GM12878 (cell line): ENCODE data around the gene KAZN.

Source experiments
- ATF3 ChIP-seq: IDR thresholded peaks from 2 replicates; pipeline ENCODE4 v1.6.1; 2011; ENCODE audit warnings: low read depth, mild to moderate bottlenecking, low read length, moderate library complexity, borderline replicate concordance; ENCODE audit errors: extremely low read depth
- BCL3 ChIP-seq: IDR thresholded peaks from 2 replicates; pipeline ENCODE4 v1.6.1; 2011; ENCODE audit warnings: borderline replicate concordance, low read depth, mild to moderate bottlenecking, moderate library complexity, low read length; ENCODE audit not compliant: insufficient read depth, poor library complexity, severe bottlenecking
- IRF3 ChIP-seq: fragments of 450-650 bp; IDR thresholded peaks from 2 replicates; pipeline ENCODE4 v1.6.1; 2014; ENCODE audit warnings: mild to moderate bottlenecking
- JUNB ChIP-seq: IDR thresholded peaks from 2 replicates; pipeline ENCODE4 v1.6.1; 2016; ENCODE audit warnings: antibody characterized with exemption, mild to moderate bottlenecking
- POLR2AphosphoS5 ChIP-seq: IDR thresholded peaks from 2 replicates; pipeline ENCODE4 v1.6.1; 2011; ENCODE audit warnings: mild to moderate bottlenecking, low read length, inconsistent platforms
- RAD21 ChIP-seq: IDR thresholded peaks from 2 replicates; pipeline ENCODE4 v1.6.1; 2011; ENCODE audit warnings: mild to moderate bottlenecking, low read depth, low read length, moderate library complexity; ENCODE audit not compliant: insufficient read depth

- no peak for TF ChIP-seq POLR2AphosphoS5
- no peak for TF ChIP-seq RAD21
- TF ChIP-seq IRF3 = no peak
- TF ChIP-seq JUNB = no peak
- no peak for TF ChIP-seq BCL3
- TF ChIP-seq ATF3 = no peak
Measured at GRCh38 chr1:14929547-14930246, 331.2 kb downstream of the KAZN start.
